Effector memory CD4-positive, alpha-beta T cell (primary cell): ENCODE measurements around the gene LEKR1.

Experiments used
- DNase-seq, 3 donors: peaks; one replicate each; pipeline ENCODE4 v3.0.0-alpha.2; 2020
- H3K27ac ChIP-seq: 2 replicates; pipeline ENCODE4 v1.7.0; 2013; ENCODE audit warnings: mild to moderate bottlenecking, low read length, moderate library complexity; ENCODE audit not compliant: insufficient read depth, poor library complexity, severe bottlenecking
- H3K27me3 ChIP-seq: replicated peaks from 2 replicates; pipeline ENCODE4 v1.7.0; 2013; ENCODE audit warnings: mild to moderate bottlenecking, low read length; ENCODE audit not compliant: insufficient read depth, control insufficient read depth, poor library complexity, severe bottlenecking
- H3K36me3 ChIP-seq: 2 replicates; pipeline ENCODE4 v1.7.0; 2013; ENCODE audit warnings: mild to moderate bottlenecking, low read length, moderate library complexity; ENCODE audit not compliant: control insufficient read depth, insufficient read depth
- H3K4me1 ChIP-seq: 2 replicates; pipeline ENCODE4 v1.7.0; 2013; ENCODE audit warnings: low read length, mild to moderate bottlenecking; ENCODE audit not compliant: control insufficient read depth, insufficient read depth, poor library complexity, severe bottlenecking
- H3K4me3 ChIP-seq: 2 replicates; pipeline ENCODE4 v1.7.0; 2013; ENCODE audit warnings: low read length, low read depth, mild to moderate bottlenecking; ENCODE audit not compliant: insufficient read depth, poor library complexity, severe bottlenecking
- H3K9me3 ChIP-seq: 2 replicates; pipeline ENCODE4 v1.7.0; 2013; ENCODE audit warnings: mild to moderate bottlenecking, low read length, moderate library complexity; ENCODE audit not compliant: control insufficient read depth

LEKR1 gene

GRCh38 chr3:156803952-156804741 lies 22.0 kb upstream of the LEKR1 start:
- Histone ChIP-seq H3K27me3 (no peaks in the 10 kb centered on the region), H3K4me3 (no peak overlapping the region), H3K36me3 (no peaks in the 10 kb centered on the region), H3K4me1 (no peaks in the 10 kb centered on the region), H3K9me3 (no peaks in the 10 kb centered on the region), H3K27ac (no peak overlapping the region)
- no peak for DNase-seq

- Histone ChIP-seq H3K4me3 (no peak overlapping the region), H3K27ac (no peak overlapping the region), H3K9me3 (no peaks in the 10 kb centered on the region), H3K4me1 (no peaks in the 10 kb centered on the region), H3K36me3 (no peaks in the 10 kb centered on the region), H3K27me3 (no peaks in the 10 kb centered on the region)
- no peak for DNase-seq
These were observed 19.5 kb upstream of the LEKR1 start for GRCh38 chr3:156806698-156807097.

GRCh38 chr3:156808025-156808424 lies 18.1 kb upstream of the LEKR1 start:
- no peak for DNase-seq

GRCh38 chr3:156811089-156811862 lies 14.9 kb upstream of the LEKR1 start:
- Histone ChIP-seq H3K9me3 (no peaks in the 10 kb centered on the region), H3K36me3 (no peaks in the 10 kb centered on the region), H3K27ac (no peak overlapping the region), H3K27me3 (no peaks in the 10 kb centered on the region), H3K4me3 (no peak overlapping the region), H3K4me1 (peaks cover 5% of the 10 kb centered on the region)
- no peak for DNase-seq

More at GRCh38 chr3:156808025-156808424, 18.1 kb upstream of the LEKR1 start:
- no peaks in the 10 kb centered on the region for H3K9me3 ChIP-seq
- H3K4me1 ChIP-seq, result peaks cover under 1% of the 10 kb centered on the region
- H3K27ac ChIP-seq, result no peak overlapping the region
- no peaks in the 10 kb centered on the region for H3K27me3 ChIP-seq
- H3K36me3 ChIP-seq, result no peaks in the 10 kb centered on the region
- no peak overlapping the region for H3K4me3 ChIP-seq

GRCh38 chr3:156812521-156813335 lies 13.4 kb upstream of the LEKR1 start:
- DNase-seq, result no peak
- H3K4me3 ChIP-seq, result no peak overlapping the region
- peaks cover 10% of the 10 kb centered on the region for H3K4me1 ChIP-seq
- no peak overlapping the region for H3K27ac ChIP-seq
- H3K27me3 ChIP-seq, result no peaks in the 10 kb centered on the region
- H3K36me3 ChIP-seq, result no peaks in the 10 kb centered on the region
- no peaks in the 10 kb centered on the region for H3K9me3 ChIP-seq

GRCh38 chr3:156814295-156814694 lies 11.9 kb upstream of the LEKR1 start:
- H3K36me3 ChIP-seq, result no peaks in the 10 kb centered on the region
- H3K27me3 ChIP-seq, result no peaks in the 10 kb centered on the region
- peaks cover 16% of the 10 kb centered on the region for H3K4me1 ChIP-seq
- H3K9me3 ChIP-seq, result no peaks in the 10 kb centered on the region
- no peak overlapping the region for H3K27ac ChIP-seq
- no peak for DNase-seq
- H3K4me3 ChIP-seq, result no peak overlapping the region

GRCh38 chr3:156816091-156816793 lies 9.9 kb upstream of the LEKR1 start:
- peak overlapping the region; percentile 59 for H3K4me3 ChIP-seq
- peaks cover 16% of the 10 kb centered on the region for H3K4me1 ChIP-seq

GRCh38 chr3:156816794-156817645 lies 9.1 kb upstream of the LEKR1 start:
- peak; percentile 67 to 76 (median 75) for DNase-seq
- Histone ChIP-seq H3K9me3 (no peaks in the 10 kb centered on the region), H3K27ac (peak overlapping the region; percentile 68), H3K4me1 (peaks cover 16% of the 10 kb centered on the region), H3K27me3 (no peaks in the 10 kb centered on the region), H3K36me3 (no peaks in the 10 kb centered on the region), H3K4me3 (peak overlapping the region; percentile 59)

More at GRCh38 chr3:156816091-156816793, 9.9 kb upstream of the LEKR1 start:
- Histone ChIP-seq H3K9me3 (no peaks in the 10 kb centered on the region), H3K27me3 (no peaks in the 10 kb centered on the region), H3K36me3 (no peaks in the 10 kb centered on the region), H3K27ac (peak overlapping the region; percentile 68)
- peak in 2 of 3 donors; percentile 4 to 7 for DNase-seq
